Activated CD4-positive, alpha-beta T cell treated with anti-CD3 and anti-CD28 coated beads, Interleukin-2, amount 10 ng/mL, durations not matched to agents 7 days and 5 days (primary cell): ENCODE data around the gene TCEAL4. TPM values are rescaled to one million over a fixed set of nuclear protein-coding genes. Genes with fewer than 3 reads are reported as not detected.

Source experiments
- CTCF ChIA-PET: fragments of 350-600 bp; sonication (Branson Sonifier 250); formaldehyde crosslinking; loops from one replicate; lab custom pipeline; 2021; ENCODE audit warnings: antibody characterized with exemption; lab: Charles Lee
- POLR2A ChIA-PET: fragments of 350-600 bp; sonication (Branson Sonifier 250); formaldehyde crosslinking; loops from one replicate; lab custom pipeline; 2021; ENCODE audit warnings: antibody characterized with exemption; lab: Charles Lee
- DNase-seq: peaks from one replicate; pipeline ENCODE4 v3.0.0-alpha.2; 2020
- H3K27ac Mint-ChIP-seq: one replicate; pipeline ENCODE4 v1.8.0; 2021; ENCODE audit warnings: mild to moderate bottlenecking, moderate library complexity, mixed read lengths
- H3K27me3 Mint-ChIP-seq: one replicate; pipeline ENCODE4 v1.8.0; 2021; ENCODE audit warnings: mixed read lengths
- H3K36me3 Mint-ChIP-seq: one replicate; pipeline ENCODE4 v1.8.0; 2021; ENCODE audit warnings: low read depth, mixed read lengths
- H3K4me1 Mint-ChIP-seq: one replicate; pipeline ENCODE4 v1.8.0; 2021; ENCODE audit warnings: mixed read lengths
- H3K4me3 Mint-ChIP-seq: one replicate; pipeline ENCODE4 v1.8.0; 2021; ENCODE audit warnings: mild to moderate bottlenecking, moderate library complexity, mixed read lengths
- H3K9me3 Mint-ChIP-seq: one replicate; pipeline ENCODE4 v1.8.0; 2021; ENCODE audit warnings: mixed read lengths
- total RNA-seq, 2 experiments: library from RNA; stranded (reverse); gene quantifications; one replicate each; pipeline ENCODE4 v1.2.3, GENCODE V29; 2021

Gene TCEAL4
- total RNA-seq, 2 experiments from 2014 or later, result 4.9 to 5.1 TPM

DNA sequence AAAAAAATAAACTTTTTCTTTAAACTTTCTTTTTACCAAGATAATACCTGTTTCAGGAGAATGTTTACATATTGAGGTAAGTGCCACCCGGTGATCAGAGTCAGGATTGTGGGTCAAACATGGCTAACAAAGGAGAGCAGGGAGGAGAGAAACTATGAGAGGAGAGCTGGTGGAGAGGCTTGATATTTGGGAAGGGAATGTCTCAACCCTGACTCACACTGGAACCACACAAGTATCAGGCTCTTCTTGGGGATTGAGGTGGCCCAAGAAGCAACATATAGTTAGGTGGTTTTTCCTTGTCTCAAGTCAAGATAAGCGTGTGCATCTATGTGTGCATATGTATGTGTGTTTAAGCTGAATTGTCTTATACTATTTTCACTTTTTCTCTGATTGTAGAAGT is 50.1 kb downstream of the TCEAL4 start:
- no peaks in the 10 kb centered on the region for H3K36me3 Mint-ChIP-seq
- H3K27me3 Mint-ChIP-seq, result no peaks in the 10 kb centered on the region
- no peak for DNase-seq
- H3K27ac Mint-ChIP-seq, result no peak overlapping the region
- H3K4me3 Mint-ChIP-seq, result no peak overlapping the region
- H3K4me1 Mint-ChIP-seq, result no peaks in the 10 kb centered on the region
- CTCF ChIA-PET, result no interaction called here
- H3K9me3 Mint-ChIP-seq, result no peaks in the 10 kb centered on the region
- POLR2A ChIA-PET, result no interaction called here

Other genes starting within 250 kb of the TCEAL4 start
- not detected for gene TCEAL9, start 229.0 kb upstream of the TCEAL4 start, total RNA-seq
- 1 to 10 TPM; 5.4 to 6.3 TPM for gene BEX3, start 209.0 kb upstream of the TCEAL4 start, total RNA-seq
- gene RAB40A, start 66.0 kb upstream of the TCEAL4 start, total RNA-seq, result under 1 TPM; 0.10 to 0.12 TPM
- gene TCEAL3, start 22.4 kb downstream of the TCEAL4 start, total RNA-seq, result 1 to 10 TPM; 2.1 to 4.0 TPM
- 1 to 10 TPM; 5.7 to 6.2 TPM for gene TCEAL1, start 43.5 kb downstream of the TCEAL4 start, total RNA-seq
- gene MORF4L2, start 101.2 kb downstream of the TCEAL4 start, total RNA-seq, result 100 to 1,000 TPM; 122 to 126 TPM
- gene TMEM31, start 125.4 kb downstream of the TCEAL4 start, total RNA-seq, result not detected
- gene PLP1, start 191.3 kb downstream of the TCEAL4 start, total RNA-seq, result not detected
- gene RAB9B, start 246.7 kb downstream of the TCEAL4 start, total RNA-seq, result under 1 TPM; 0.40 to 0.48 TPM